GM18867 (cell line): ENCODE results near the gene MGAT1.
"Not testable (repeated sequence)": the region's sequence is repeated elsewhere in the genome, so short reads cannot be mapped to it uniquely, and the experiment has no call there.

Experiments used
- ATAC-seq: cut with Tn5 transposase; IDR thresholded peaks from one replicate; pipeline ENCODE4 v1.9.1; 2021; ENCODE audit warnings: mild to moderate bottlenecking, moderate library complexity; ENCODE audit not compliant: unreplicated experiment

The MGAT1 gene

DNA sequence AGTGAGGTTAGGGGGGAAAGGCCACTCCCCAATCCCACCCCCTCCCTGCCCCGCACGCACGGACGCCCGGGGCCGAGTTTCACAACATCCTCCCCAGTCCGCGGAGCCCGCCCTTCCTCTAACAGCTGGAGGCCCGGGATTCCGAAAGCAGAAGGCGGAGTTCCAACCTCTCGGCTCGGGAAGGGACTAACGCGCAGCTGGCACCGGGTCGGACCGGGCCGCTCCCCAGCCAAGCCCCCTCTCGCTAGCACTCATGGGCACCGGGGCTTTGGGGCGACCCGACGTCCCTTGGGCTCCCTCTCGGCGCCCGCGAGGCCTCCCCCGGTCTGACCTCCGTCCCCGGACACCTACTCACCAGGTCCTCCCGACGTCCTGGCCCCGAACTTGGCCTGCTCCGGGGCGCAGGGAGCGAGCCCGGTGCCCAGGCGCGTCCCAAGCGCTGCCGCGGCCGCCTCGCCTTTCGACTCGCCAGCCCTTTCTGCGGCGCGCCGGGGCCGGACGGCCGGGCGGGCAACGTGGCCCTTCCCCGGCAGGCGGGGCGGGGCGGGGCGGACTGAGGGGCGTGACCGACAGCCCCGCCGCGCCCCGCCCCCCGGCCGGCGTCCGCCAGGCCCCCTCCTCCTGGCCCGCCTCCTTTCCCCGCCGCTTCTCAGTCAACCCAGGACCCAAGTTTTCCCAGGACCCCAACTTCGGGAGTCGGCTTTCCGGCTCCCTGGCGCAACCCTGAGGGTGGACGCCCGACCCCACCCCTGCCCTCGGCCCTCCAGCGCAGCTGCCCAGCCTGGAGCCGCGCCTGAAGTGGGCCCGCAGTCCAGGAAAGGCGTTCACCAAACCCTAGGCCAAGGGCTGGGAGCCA lies at the start of gene MGAT1:
TSS of gene MGAT1 (minus strand) at position 482 of the 856 bp plus-strand sequence. CDS start 9,835 bp downstream, outside the sequence.
- peak; percentile 53 for ATAC-seq

DNA sequence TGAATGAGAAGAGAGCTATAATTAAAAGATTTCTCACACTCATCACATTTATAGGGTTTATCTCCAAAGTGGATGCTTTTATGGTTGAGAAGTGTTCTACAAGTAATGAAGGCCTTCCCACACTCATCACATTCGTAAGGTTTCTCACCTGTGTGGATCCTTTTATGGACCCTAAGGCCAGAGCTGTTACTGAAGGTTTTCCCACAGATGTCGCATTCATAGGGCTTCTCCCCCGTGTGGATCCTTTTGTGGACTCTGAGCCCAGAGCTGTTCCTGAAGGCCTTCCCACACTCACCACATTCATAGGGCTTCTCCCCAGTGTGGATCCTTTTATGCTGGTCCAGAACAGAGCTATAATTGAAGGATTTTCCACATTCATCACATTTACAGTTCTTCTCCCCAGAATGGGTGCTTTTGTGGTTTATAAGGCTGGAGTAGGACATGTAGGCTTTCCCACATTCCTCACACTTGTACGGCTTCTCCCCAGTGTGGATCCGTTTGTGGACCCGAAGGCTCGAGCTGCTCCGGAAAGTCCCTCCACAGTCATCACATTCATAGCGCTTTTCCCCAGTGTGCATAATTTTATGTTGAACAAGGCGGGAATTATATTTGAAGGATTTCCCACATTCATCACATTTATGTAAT lies 48.0 kb upstream of the MGAT1 start:
- ATAC-seq = no peak

DNA sequence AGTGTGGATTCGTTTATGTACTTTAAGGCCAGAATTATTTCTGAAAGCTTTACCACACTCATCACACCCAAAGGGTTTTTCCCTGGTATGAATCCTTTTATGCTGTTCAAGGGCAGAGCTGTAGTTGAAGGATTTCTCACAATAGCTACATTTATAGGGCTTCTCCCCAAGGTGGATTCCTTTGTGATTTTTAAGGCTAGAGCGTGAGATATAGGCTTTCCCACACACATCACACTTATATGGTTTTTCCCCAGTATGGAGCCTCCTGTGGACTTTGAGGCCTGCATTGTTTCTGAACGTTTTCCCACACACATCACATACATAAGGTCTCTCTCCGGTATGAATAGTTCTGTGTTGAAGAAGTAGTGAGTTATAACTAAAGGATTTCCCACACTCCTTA lies 47.2 kb upstream of the MGAT1 start:
- no peak for ATAC-seq

- ATAC-seq = no peak
These were observed 46.3 kb upstream of the MGAT1 start for GRCh38 chr5:180848878-180849277.

DNA sequence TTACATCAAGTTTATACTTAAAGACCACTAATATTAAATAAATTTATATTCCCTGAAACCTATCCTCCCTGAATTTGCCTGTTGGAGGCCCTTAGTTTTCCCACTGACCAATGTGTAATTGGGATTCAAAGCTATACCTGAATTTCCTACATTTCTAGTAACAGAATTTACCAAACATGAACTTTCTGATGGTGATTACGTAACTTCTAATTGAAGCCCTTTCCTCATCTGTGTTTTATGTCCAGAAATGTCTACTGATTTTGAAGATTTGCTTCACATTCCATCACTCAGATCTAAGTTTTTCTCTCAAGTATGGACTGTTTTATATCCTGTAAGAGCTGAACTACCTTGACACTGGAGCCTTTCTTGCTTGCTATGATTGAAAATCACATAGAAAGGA lies 45.7 kb upstream of the MGAT1 start:
- ATAC-seq = no peak

GRCh38 chr5:180847026-180847425 lies 44.4 kb upstream of the MGAT1 start:
- no peak for ATAC-seq

DNA sequence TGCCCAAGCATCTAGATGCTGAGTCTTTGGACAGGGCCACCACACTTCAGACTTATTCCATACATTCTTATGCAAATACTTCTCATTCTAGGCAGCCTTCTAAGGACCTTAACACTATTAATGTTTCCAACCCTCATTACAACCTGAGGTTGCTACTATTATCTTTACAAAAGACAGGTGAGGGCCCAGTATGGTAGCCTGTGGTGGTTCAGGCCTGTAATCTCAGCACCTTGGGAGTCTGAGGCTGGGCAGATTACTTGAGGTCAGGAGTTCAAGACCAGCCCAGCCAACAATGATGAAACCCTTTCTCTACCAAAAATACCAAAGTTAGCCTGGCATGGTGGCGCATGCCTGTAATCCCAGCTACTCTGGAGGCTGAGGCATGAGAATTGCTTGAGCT lies 42.3 kb upstream of the MGAT1 start:
- ATAC-seq = no peak

- no peak for ATAC-seq
These were observed 41.8 kb upstream of the MGAT1 start for GRCh38 chr5:180844432-180844831.

GRCh38 chr5:180839935-180840334 lies 37.3 kb upstream of the MGAT1 start:
- no peak for ATAC-seq

DNA sequence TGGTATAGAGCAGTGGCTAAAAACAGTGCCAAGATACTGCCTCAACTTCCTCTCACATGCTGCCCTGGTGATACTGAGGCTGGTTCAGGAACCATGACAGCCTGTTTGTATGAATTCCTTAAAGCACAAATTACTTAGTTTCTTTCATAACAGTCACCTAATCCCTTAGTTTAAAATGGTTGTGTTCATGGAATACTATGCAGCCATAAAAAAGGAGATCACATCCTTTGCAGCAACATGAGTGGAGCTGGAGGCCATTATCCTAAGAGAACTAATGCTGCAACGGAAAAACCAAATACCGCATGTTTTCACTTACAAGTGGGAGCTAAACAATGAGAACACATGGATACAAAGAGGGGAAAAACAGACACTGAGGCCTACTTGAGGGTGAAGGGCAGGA lies 36.6 kb upstream of the MGAT1 start:
- no peak for ATAC-seq

DNA sequence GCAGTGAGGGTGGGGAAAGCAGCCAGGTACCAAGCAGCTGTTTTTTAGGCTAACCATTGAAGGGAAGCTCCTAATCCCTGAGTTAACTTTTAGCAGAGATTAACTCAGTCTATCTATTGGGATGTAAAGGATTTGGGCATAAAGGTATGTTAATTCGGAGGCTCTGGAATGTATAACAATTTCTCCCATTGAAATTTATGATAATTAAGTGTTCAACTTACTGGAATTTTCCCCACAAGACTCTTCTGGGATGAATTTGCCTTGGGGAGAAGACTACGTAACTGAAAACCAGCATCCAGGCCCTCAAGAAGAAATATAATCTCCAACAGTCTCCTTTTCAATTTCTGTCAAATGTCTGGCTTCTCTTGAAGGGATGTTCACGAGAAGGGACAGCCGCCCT lies 34.9 kb upstream of the MGAT1 start:
- no peak for ATAC-seq

DNA sequence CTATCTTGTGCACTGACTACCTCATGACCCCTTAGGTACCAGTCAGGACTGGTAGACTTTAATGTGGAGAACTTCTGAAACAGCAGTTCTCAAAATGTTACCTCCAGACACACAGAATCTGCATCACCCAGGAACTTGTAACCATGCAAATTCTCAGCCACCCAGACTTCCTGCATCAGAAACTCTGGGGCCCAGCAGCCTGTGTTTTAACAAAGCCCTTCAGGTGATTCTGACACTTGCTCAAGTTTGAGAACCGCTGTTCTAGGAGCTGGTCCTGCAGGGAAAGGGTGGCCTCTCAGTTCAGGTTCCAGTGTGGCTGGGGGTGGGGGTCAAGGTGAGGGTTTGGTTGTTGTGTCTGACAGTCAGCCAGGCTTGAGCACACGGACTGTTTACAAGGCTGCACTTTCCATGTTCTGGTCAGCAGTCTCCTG lies 30.0 kb upstream of the MGAT1 start:
- peak; percentile 53 for ATAC-seq

DNA sequence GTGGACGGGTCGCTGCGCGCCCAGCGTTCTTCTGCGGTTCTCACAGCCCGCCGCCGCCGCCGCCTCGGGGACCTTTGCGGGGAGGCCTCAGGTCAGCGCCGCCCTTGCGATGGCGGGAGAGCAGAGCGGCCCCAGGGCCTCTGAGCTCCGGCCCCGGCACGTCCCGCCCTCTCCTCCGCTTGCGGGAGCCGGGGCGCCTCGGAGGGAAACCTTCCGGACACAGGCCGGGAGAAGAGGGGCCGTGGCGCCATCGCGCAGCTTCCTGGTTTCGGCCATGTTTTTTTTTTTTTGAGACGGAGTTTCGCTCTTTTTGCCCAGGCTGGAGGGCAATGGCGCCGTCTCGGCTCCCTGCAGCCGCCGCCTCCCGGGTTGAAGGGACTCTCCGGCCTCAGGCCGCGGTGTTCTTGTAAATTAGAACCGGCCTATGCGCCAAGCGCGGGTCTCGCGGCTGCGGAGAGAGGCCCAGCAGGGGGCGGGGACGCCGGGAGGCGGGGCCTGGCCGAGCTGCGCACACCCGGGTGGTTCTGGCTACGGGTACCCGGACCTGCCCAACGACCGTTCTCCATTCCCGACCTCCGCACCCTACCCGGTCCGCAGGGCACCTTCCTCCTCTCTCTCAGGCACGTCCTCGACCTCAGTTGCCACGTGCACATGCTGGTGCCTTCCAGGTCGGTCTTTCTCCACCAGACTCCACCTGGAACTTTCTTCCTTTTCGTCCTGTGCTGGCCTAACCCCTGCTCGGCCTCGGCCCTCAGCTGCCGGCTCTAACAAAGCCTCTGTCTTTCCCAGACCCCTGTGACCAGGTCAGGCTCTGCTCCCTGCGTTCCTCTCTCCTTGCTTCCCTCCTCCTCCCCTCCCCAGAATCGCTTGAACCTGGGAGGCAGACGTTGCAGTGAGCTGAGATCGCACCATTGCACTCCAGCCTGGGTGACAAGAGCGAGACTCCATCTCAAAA lies 28.8 kb upstream of the MGAT1 start:
- ATAC-seq = peak; percentile 68

- peak; percentile 51 for ATAC-seq
These were observed 27.9 kb upstream of the MGAT1 start for GRCh38 chr5:180830253-180831138.

DNA sequence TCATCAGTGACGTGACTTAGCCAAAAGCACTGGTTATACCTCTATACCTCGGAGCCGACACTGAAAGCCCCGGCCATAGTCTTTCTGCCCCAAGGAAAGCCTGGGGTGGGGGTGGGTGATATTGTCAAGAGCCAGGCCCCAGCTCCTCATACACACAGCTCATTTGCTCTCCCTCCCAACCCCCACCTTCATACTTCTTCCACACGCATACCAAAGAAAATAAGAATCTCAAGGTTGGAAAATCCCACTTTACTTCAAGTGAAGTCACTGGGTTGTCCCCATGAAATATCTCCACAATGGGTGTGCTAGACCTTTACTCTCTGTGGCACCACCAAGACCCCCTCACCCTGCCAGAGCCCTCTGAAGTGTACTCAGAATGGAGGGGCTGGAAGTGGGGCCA lies 27.1 kb upstream of the MGAT1 start:
- ATAC-seq = no peak

GRCh38 chr5:180828756-180829531 lies 26.3 kb upstream of the MGAT1 start:
- ATAC-seq = not testable (repeated sequence)

GRCh38 chr5:180827374-180827773 lies 24.8 kb upstream of the MGAT1 start:
- not testable (repeated sequence) for ATAC-seq

DNA sequence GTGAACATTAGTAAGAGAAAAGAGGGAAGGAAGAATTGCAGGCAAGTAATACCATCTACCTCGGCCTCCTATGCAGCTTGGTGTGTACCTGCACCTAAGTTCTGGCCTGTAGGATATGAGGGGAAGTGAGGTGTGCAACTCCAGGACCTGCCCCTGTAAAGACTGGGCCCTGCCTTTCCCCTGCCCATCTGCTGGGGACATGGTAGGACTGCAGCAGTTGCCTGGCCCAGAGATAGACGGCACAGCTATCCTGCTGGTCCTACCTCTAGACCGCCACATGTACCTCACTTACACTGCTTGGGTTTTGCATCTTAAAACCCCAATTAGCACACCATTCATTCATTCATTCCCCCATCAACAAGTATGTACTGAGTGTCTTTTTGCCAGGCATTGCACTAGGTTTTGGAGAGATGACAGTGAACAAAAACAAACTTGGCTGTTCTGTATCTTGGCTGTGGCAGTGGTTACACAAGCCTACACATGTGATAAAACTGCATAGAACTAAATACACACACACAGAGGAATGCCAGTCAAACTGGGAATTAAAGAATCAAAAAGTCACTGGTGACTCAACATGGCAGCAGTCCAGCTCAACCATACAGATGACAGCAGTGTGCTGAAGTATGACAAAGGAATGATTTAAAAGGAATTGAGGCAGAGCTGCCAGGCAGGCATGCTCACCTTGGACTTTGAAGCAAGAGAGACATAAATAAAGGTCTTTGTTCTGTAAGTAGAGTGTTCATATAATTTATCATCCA lies 23.3 kb upstream of the MGAT1 start:
- no peak for ATAC-seq
